Renal cortex interstitium (tissue), 11 donors: ENCODE results near the gene ERBB4. TPM values are rescaled to one million over a fixed set of nuclear protein-coding genes. Genes with fewer than 3 reads are reported as not detected.
"Not testable (repeated sequence)": the region's sequence is repeated elsewhere in the genome, so short reads cannot be mapped to it uniquely, and the experiment has no call there.

ENCODE experiments used
- DNase-seq, 11 donors: peaks; one replicate each; pipeline ENCODE4 v3.0.0-alpha.2; 2013; ENCODE audit warnings: low read depth in 9 of 11, low spot score in 4 of 11; ENCODE audit errors: extremely low read depth in 1 of 11
- polyA plus RNA-seq, 3 donors: library from polyadenylated mRNA; unstranded; fragments of 120-200 nt; gene quantifications; one replicate each; pipeline ENCODE4 v1.2.1, GENCODE V29; 2013; ENCODE audit not compliant: insufficient read length in 3 of 3

ERBB4 gene
- polyA plus RNA-seq, 3 donors: 42.3 to 56.6 (median 54.7) TPM

GRCh38 chr2:212141499-212141898, 397.1 kb downstream of the ERBB4 start:
- DNase-seq: no peak

- no peak for DNase-seq
These were observed 402.3 kb downstream of the ERBB4 start for GRCh38 chr2:212136216-212136795.

DNA sequence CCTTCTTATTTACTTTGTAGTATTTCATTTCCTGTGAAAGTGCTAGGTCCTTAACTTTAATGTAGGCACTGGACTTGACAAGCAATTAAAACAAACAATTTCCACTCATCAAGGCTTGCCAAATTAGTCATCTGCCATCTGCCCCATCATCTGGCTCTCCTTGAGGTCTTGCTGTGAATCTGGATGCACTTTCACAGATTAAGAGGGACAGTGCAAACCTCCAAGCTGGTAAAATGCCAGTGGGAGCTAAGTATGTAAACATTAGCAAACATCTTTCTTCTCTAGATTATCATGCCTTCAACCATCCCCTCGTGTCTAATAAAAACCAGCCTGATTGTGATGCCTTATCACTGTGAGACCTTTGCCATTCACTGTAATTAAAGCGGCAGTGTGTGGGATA, 402.9 kb downstream of the ERBB4 start:
- DNase-seq: no peak

DNA sequence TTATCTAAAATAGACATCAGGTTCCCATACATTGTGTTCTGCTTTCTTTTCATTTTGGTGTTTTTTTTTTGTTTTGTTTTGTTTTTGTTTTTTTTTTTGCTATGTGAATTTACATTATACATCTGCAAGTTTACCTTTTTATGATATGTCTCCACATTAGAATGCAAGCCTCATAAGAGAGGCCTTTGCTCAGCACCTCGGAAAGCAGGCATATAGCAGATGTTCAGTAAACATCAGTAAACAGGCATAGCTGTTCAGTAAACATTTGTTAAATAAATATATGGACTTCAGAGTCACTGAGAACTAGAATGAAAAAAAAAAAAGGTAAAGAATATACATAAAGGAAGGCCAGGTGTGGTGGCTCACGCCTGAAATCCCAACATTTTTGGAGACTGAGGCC, 405.3 kb downstream of the ERBB4 start:
- no peak for DNase-seq

- DNase-seq: no peak
These were observed 414.0 kb downstream of the ERBB4 start for GRCh38 chr2:212124598-212124997.

DNA sequence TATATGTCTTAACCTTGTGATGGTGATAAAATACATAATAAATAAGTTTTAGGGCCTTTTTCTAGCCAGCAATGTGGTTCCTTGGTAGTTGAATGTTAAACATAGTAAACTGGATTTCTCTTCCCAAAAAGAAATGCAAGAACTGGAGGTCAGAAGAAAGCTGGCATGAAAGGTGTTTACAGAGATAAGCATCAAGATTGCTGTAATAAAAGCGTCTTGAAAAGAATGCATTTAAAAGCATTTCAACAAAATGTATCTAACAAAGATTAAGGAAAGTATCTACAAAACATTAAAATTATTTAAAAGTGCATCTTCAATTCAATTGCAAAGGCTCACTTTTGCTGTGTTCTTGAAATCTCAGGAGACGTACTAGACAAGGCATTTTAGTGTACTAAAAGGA, 419.0 kb downstream of the ERBB4 start:
- DNase-seq: no peak

DNA sequence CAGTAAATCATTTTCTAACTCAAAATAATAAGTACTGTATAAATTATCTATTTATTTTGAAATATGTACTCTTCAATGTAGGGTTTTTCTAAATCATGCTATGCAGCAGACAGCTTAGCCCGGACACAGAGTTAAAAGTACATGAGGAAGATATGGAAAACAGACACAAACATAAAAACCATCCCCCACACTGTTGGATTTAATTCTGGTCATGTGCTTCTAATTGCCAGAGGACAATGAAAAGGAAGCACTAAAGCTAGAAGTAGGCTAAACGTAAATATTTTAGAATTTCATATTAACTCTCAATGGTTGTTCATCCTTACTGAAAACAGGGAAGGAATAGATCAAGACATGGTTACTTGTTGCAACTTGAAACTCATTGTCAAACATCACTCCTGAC, 420.7 kb downstream of the ERBB4 start:
- no peak for DNase-seq

DNA sequence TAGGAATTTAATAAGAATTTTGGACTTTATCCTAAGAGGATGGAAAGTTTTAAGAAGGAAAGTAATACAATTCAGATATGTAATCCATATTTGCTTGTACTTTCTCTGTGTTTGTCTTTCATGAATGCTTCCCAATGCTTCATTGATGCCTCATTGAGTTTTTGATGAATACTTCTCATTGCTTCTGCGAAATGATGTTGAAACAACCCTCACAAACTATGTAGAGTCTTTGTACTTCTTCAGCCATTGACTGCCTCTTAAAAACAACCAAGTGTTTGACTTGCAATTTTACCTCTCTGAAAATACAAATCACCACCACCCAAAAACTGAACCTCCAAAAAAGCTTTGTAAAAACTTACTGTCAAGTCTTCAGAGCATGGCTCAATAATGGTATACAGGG, 424.1 kb downstream of the ERBB4 start:
- no peak for DNase-seq

GRCh38 chr2:212112401-212112800, 426.2 kb downstream of the ERBB4 start:
- no peak for DNase-seq

GRCh38 chr2:212109792-212110680, 428.6 kb downstream of the ERBB4 start:
- DNase-seq: peak in 5 of 11 donors; percentile 2 to 9 (median 4)

- no peak for DNase-seq
These were observed 429.4 kb downstream of the ERBB4 start for GRCh38 chr2:212109217-212109616.

DNA sequence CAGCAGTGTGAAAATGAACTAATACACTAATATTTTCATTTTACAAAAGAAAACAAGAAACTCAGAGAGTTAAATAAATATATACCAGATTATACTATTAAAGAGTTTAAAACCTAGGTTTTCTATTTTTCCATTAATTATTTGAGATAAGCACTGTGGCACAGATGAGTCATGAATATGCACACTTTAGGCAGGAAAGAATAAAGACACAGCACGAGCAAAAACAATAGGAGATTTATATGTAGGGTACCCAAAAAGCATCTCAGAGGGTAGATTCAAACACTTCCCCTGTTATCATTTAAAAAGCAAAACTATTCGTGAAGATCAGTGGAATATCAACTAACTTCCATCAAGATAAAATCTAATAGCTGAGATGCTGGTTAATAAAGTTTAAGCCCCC, 430.6 kb downstream of the ERBB4 start:
- DNase-seq: no peak

DNA sequence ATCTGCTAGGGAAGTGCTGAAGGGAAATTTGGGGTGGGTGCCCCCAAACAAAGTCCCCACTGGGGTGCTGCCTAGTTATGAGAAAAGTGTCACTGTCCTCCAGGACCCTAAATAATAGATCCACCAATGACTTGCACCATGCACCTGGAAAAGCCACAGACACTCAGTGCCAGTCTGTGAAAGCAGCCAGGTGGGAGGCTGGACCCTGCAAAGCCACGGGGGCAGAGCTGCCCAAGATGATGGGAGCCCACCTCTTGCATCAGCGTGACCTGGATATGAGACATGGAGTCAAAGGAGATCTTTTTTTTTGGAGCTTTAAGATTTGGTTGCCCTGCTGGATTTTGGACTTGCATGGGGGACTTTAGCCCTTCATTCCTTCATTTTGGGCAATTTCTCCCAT, 431.6 kb downstream of the ERBB4 start:
- DNase-seq: no peak

DNA sequence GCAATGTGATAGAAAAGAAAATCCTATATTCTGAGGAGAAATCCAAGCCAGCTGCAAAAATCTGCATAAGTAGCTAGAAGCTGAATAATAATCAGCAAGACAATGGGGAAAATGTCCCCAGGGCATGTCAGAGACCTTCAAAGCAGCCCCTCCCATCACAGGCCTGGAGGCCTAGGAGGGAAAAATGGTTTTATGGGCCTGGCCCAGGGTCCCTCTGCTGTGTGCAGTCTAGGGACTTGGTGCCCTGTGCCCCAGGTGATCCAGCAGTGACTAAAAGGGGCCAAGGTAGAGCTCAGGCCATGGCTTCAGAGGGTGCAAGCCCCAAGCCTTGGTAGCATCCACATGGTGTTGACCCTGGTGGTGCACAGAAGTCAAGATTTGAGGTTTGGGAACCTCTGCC, 432.1 kb downstream of the ERBB4 start:
- DNase-seq: not testable (repeated sequence)

DNA sequence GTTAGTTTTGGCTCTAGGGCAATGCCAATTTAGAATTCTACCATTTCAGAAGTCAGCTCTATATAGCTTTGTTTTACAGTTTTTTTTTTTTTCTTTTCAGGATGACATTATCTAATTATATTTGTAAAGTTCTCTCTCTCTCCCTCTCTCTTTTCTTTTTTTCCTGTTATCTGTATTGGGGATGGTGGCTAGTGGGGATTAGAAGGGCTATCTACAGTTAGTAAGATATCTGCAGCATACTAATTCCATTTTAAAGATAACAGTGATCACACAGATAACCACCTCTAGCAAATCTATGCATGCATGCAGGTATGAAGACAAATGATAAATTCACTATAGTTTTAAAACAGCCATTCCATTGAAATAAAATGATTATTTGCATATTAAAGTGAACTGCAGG, 438.9 kb downstream of the ERBB4 start:
- no peak for DNase-seq

- DNase-seq: no peak
These were observed 439.6 kb downstream of the ERBB4 start for GRCh38 chr2:212098966-212099365.

- DNase-seq: no peak
These were observed 441.6 kb downstream of the ERBB4 start for GRCh38 chr2:212097001-212097400.

DNA sequence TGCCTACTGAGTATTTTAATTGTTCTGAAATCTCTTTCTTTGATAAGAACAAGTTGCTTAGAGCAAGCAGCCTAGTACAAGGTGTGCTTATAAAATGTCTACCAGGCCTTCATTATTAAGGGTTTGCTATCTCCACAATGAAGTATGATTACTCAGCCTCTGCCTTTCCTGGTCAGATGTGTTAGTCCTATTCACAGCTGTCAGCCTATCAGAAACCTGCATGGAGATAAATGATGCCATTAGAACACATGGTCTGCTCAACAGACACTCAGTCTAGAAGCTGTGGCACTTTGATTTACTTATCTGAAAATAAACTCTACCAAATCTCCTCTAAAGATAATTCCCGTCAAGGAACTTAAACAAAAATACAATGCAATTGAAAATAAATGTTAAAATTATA, 448.7 kb downstream of the ERBB4 start:
- no peak for DNase-seq

GRCh38 chr2:212088353-212088752, 450.2 kb downstream of the ERBB4 start:
- DNase-seq: no peak

- no peak for DNase-seq
These were observed 455.1 kb downstream of the ERBB4 start for GRCh38 chr2:212083492-212083891.

DNA sequence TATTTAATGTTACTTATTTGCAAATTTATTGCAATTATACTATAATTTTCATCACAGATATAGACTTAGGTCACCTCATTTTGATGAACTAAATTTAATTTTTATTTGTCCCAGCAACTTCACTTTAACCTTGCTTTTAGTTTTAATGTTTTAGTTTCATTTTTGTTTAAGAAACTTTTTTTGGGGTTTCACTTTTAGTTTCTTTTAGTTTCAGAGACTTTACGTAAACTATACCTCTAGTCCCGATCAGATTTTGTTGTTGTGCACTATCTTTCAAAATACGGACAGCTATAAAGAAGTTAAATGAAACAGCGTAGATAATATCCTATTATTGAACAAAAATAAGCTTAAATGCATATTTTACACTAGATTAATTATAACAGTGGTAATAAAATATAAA, 460.5 kb downstream of the ERBB4 start:
- no peak for DNase-seq
